Superior temporal gyrus (tissue), 1 donor: ENCODE results near the gene NPTXR.

Experiments used
- DNase-seq: peaks from one replicate; pipeline ENCODE4 v3.0.0-alpha.2; 2016; ENCODE audit errors: extremely low spot score

The NPTXR gene

DNA sequence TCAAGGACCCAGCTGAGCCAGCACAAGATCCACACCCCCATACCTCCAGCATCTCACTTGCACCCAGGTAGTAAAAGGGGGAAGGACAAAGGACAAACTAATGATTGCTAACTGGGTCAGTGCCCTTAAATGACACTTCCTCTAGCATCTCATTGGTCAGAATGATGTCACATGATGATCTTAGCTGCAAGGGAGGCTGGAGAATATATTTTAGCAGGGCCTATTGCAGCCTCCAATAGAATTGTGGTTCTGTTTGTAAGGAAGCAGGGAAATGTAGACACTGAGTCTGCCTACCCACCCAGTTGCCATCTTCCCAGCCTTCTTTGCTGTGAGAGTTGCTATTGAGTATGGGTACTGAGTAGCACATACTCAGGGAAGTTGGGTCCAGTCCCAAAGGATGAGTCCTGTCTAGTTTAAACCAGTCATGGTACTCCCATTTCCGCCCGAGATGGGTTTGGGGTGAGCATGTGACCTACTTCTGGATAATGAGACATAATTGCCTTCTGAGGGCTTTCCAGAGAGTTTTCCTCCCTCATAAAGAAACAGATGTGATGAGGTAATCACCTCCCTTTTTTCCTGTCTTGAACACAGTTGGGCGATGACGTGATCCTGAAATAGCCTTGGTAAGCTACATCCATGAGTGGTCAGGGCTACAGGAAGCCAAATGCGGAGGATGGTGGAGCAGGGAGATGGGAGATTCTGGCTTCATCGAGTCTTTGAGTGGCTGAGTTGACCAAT is 44.4 kb downstream of the NPTXR start:
- peak; percentile 45 for DNase-seq

DNA sequence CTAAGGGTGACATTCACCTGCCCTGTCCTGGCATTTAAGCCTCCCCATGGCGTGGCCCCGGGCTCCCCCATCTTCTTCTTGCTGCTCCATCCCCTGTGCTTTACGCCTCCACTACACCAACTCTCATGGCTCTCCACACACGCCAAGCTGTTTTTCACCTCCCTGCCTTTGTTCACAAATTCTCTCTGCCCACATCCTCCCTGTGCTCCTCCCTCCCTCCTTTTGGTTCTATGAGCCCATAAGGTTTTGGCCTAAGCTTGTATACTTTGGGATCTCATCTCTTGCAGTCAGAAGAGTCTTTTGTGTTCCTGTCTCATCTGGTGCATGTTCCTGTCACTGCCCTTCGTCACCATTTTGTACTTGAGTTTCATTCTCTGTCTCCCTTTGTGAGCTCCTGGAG is 45.3 kb downstream of the NPTXR start:
- DNase-seq = no peak

- peak; percentile 22 for DNase-seq
These were observed 47.4 kb downstream of the NPTXR start for GRCh38 chr22:38796262-38796957.

DNA sequence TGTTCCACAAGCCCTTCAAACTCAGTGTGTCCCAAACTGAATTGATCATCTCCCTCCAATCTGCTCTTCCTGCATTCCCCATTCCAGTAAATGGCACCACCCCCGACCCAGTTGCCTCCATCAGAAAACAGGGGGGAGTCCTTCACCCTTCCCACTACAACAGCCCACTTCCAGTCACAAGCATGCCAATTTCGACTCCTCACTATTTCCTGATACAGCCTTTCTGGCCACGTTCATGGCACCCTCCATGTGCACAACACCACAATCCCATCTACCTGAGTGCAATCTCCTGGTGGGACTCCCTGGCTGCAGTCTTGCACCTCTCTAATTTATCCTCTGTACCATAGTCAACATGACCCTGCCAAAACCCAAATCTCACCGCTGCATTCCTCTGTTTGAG is 48.3 kb downstream of the NPTXR start:
- no peak for DNase-seq

- DNase-seq = peak; percentile 99
These were observed 49.9 kb downstream of the NPTXR start, which contains the start of gene DNAL4 for GRCh38 chr22:38793721-38794466. TSS of gene DNAL4 (minus strand) at chr22:38794143. CDS start at chr22:38782731, 11,412 bp downstream.

- no peak for DNase-seq
These were observed 50.5 kb downstream of the NPTXR start for GRCh38 chr22:38793317-38793716.

GRCh38 chr22:38792833-38793232 is 51.0 kb downstream of the NPTXR start:
- DNase-seq = no peak

GRCh38 chr22:38789606-38790005 is 54.2 kb downstream of the NPTXR start:
- DNase-seq = no peak

- DNase-seq = no peak
These were observed 55.0 kb downstream of the NPTXR start for GRCh38 chr22:38788846-38789245.

- DNase-seq = peak; percentile 60
These were observed 55.6 kb downstream of the NPTXR start for GRCh38 chr22:38788021-38788816.

DNA sequence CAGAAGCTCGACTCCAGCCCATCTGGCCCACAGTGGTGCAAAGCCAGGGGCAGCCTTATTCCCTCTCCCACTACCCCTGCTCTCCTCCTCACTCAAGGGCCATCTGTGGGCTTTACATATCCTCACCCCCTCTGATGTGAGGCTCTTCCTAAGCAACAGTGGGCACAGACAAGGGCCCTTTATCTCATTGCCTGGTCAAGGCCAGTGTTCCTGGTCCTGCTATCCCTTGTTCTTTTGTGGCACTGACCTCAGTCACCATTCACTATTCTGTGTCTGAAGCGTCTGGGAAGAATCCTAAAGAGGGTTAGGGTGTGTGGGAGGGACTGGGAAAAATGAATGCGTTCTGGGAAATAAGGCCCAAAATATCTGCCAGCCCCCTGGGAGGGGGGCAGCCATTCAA is 57.2 kb downstream of the NPTXR start:
- DNase-seq = peak; percentile 18

GRCh38 chr22:38784856-38785255 is 59.0 kb downstream of the NPTXR start:
- peak; percentile 39 for DNase-seq

DNA sequence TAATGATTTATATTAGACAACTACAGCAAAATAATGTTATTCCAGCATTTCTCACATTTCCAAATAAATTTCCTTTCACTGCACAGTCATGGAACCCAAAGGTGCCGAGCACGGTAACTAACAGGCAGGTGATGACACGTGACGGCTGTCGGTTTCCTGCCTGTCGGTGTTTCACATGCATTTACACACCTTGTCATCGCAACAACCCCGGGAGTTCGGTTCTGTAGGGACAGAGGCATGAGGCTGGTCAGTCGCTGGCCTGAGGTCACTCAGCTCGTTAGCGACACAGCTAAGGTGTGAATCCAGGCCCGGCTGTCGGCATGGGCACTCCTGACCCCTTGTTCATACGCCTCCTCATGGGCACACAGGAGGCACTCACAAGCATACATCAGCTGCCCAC is 59.8 kb downstream of the NPTXR start:
- DNase-seq = no peak

DNA sequence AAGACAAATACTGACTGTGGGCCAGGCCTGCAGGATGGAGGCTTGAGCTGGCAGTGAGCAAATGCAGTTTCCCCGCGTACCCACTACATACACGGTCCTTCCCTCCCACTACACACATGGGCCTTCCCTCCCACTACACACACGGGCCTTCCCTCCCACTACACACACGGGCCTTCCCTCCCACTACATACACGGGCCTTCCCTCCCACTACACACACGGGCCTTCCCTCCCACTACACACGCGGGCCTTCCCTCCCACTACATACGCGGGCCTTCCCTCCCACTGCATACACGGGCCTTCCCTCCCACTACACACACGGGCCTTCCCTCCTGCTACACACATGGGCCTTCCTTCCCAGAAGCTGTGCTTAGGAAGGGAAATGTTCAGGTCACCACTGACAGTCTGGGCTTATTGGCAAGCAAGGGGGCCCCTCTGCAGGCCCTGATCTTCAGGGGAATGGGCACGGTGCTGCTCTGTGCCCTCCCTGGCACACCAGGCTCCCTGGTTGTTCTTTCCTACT is 60.7 kb downstream of the NPTXR start:
- DNase-seq = no peak

DNA sequence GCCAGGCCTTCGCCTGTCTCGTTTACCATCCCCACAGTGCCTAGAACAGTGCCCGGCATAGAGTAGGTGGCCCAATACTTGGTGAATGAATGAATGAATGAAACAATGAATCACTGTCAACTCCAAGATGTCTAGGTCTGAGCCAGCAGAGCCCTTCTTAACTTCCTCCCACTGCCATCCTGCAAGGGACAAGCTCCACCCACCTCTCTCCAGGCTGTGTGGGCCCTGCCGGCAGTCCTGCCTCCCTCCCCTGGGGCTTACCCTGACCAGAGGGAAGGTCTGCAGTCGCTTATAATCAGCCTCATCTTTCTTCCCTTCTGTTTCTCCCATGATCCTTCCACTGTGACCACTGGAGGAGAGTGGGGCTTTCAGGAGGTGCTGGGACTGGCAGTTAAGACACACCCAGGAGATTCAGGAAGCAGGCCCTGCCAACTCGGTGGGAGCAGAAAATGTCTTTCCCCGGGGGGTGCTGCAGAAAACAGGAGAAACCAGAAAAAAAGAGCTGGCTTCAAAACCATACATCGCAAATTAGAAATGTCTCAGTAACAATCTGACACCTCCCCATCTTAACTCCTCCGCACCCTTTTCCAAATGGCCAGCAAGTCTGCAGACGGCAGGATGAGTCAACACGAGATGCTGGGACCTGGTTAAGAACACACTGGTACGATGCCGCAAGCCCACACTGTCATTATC is 61.3 kb downstream of the NPTXR start:
- peak; percentile 64 for DNase-seq

GRCh38 chr22:38781033-38781432 is 62.8 kb downstream of the NPTXR start:
- DNase-seq = no peak

DNA sequence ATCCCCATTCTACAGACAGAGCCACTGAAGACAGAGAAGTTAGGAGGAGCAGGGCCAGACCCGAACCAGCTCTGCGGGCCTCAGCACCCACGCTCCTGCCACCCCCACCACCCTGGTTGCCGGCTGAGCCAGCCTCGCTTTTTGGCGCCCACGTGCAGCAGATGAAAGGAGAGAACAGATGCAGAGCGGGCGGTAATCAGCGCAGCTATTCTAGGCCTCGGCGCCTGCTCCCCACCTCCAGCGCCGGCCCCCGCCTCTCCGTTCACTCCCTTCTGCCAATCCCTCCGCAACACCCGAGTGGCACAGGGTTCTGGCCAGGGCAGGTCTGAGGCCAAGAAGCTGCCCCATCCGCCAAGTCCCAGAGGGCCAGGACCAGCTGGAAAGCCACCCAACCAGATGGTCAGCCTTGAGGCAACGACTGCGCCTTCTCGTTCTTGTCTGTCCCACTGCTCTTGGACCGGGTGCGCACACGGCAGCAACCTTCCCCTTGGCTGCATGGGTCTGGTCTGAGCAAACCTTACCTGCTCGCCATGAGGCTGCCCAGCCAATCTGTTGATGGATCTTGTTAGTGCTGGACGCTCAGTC is 66.6 kb downstream of the NPTXR start:
- DNase-seq = no peak

GRCh38 chr22:38776086-38776485 is 67.7 kb downstream of the NPTXR start:
- no peak for DNase-seq

- DNase-seq = no peak
These were observed 68.2 kb downstream of the NPTXR start for GRCh38 chr22:38775656-38776055.

GRCh38 chr22:38774496-38775166 is 69.2 kb downstream of the NPTXR start:
- no peak for DNase-seq
